ENCODE results near the gene CDIP1. TPM values are rescaled to one million over a fixed set of nuclear protein-coding genes. Genes with fewer than 3 reads are reported as not detected.

Gene CDIP1
- total and polyA plus RNA-seq, 2 of the 8 experiments (the other 6 are each of a cell fraction or from before 2014, with no cell fraction given), result 56.6 to 76.3 TPM

GRCh38 chr16:4572715-4573114 lies 34.1 kb upstream of the CDIP1 start:
- H2BK12ac ChIP-seq (ENCODE audit: low read depth, low read length), result peak overlapping the region; percentile 88
- FAIRE-seq, result no peak
- H3K27me3 ChIP-seq (replicated peaks in 1 of 4; ENCODE audit: control insufficient read depth in 3 of 4, extremely low read depth in 1 of 4, insufficient read depth in 3 of 4, low read length in 3 of 4), result no peaks in the 10 kb centered on the region; a peak in 1 of 7 replicates
- CTCF ChIA-PET (ENCODE audit: partially characterized antibody), result interaction anchor here (0.7 to 8.9 kb wide), 10 partner anchors 9 to 63 kb away, joined by 3 to 143 read pairs (median 16); partner anchors contain the start of gene C16orf96
- no peak for DNase-seq (ENCODE audit: low read depth in 1 of 2, low spot score in 2 of 2)
- 0 out of 2 replicates have a peak overlapping the region, but pooled peaks have one; percentile 34 for H2BK20ac ChIP-seq (ENCODE audit: low read length)
- H3K56ac ChIP-seq (replicated peaks; ENCODE audit: insufficient read length, low read depth, low read length), result no peak overlapping the region
- no peak overlapping the region for H3K9ac ChIP-seq (replicated peaks in 1 of 4; ENCODE audit: extremely low read depth in 1 of 4, low read depth in 3 of 4, low read length in 3 of 4)
- H2BK15ac ChIP-seq (ENCODE audit: low read length), result peak overlapping the region; percentile 20; the same call in 1 of the 2 replicates
- peak overlapping the region; percentile 30 for H2AK5ac ChIP-seq (ENCODE audit: low read depth, low read length)
- H3K27ac ChIP-seq (ENCODE audit: low read depth, low read length), result no peak overlapping the region
- peak overlapping the region; percentile 14 for H4K5ac ChIP-seq (ENCODE audit: insufficient read length, low read depth, low read length)
- no peak overlapping the region for H2BK120ac ChIP-seq (replicated peaks; ENCODE audit: low read depth, low read length)
- no peak overlapping the region for H3K4me3 ChIP-seq (ENCODE audit: extremely low read depth in 1 of 4, insufficient read depth in 2 of 4, low read depth in 3 of 4, low read length in 4 of 4)
- H2BK5ac ChIP-seq (ENCODE audit: low read depth, low read length), result no peak overlapping the region; the same call in 1 of the 2 replicates
- H3K4ac ChIP-seq (replicated peaks; ENCODE audit: insufficient read length, low read depth, low read length), result no peak overlapping the region
- H4K20me1 ChIP-seq (replicated peaks in 1 of 2; ENCODE audit: control insufficient read depth in 1 of 2, insufficient read depth in 2 of 2, low read length in 2 of 2), result no peaks in the 10 kb centered on the region
- no peaks in the 10 kb centered on the region for H3K79me2 ChIP-seq (ENCODE audit: control insufficient read depth in 1 of 2, insufficient read depth in 2 of 2, low read length in 2 of 2)
- POLR2A ChIA-PET (ENCODE audit: partially characterized antibody), result interaction anchor here (0.6 to 0.9 kb wide), 2 partner anchors 27 to 42 kb away, joined by 3 read pairs; no protein-coding TSS in a partner anchor
- 68% methylated on average over 4 of the region's 4 CpGs; no CpG with 5 or more reads in 1 of the 2 experiments for WGBS, 2 experiments (ENCODE audit: extremely low coverage in 1 of 2, insufficient coverage in 1 of 2, insufficient read length in 1 of 2, insufficient replicate concordance in 2 of 2, low coverage in 1 of 2, low lambda C conversion rate in 2 of 2, missing lambda C conversion rate in 1 of 2)
- no peaks in the 10 kb centered on the region for H3K79me1 ChIP-seq (ENCODE audit: low read depth, low read length)
- H3K4me1 ChIP-seq (replicated peaks in 1 of 4; ENCODE audit: control insufficient read depth in 3 of 4, insufficient read depth in 4 of 4, low read length in 3 of 4), result peaks cover 9 to 19% (median 11%) of the 10 kb centered on the region in 4 experiments
- H3K23ac ChIP-seq (ENCODE audit: insufficient read length), result no peak overlapping the region
- TF ChIP-seq HDAC2 (IDR thresholded peaks at IDR 0.05; ENCODE audit: borderline replicate concordance in 1 of 2, low read depth in 2 of 2, low read length in 2 of 2) (no peak), ATF2 (IDR thresholded peaks at IDR 0.05; ENCODE audit: low read length) (no peak), ASH2L (IDR thresholded peaks at IDR 0.05; ENCODE audit: low read length) (no peak), RFX5 (IDR thresholded peaks at IDR 0.05; ENCODE audit: borderline replicate concordance, low read depth, low read length) (no peak), ZNF274 (IDR thresholded peaks at IDR 0.05; ENCODE audit: borderline replicate concordance, extremely low read depth, low read length) (no peak)
- TF ChIP-seq, protein P1, sequence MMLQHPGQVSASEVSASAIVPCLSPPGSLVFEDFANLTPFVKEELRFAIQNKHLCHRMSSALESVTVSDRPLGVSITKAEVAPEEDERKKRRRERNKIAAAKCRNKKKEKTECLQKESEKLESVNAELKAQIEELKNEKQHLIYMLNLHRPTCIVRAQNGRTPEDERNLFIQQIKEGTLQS (IDR thresholded peaks at IDR 0.05; ENCODE audit: insufficient read depth, low read depth, low read length), result no peak
- no peaks in the 10 kb centered on the region for H3K9me3 ChIP-seq (ENCODE audit: insufficient read depth in 2 of 2, low read depth in 1 of 2, low read length in 1 of 2)
- H4K91ac ChIP-seq (replicated peaks; ENCODE audit: insufficient read length, low read length), result peak overlapping the region; percentile 73
- no peak overlapping the region for H2AFZ ChIP-seq (ENCODE audit: low read length)
- H4K8ac ChIP-seq (ENCODE audit: extremely low read depth, insufficient read depth, low read length), result no peak overlapping the region; the same call in 1 of the 2 replicates
- no peaks in the 10 kb centered on the region for H3K23me2 ChIP-seq (ENCODE audit: low read depth, low read length)
- H3K18ac ChIP-seq (ENCODE audit: extremely low read depth, low read length), result no peak overlapping the region
- no peak overlapping the region for H3K14ac ChIP-seq (ENCODE audit: insufficient read length)
- H3K36me3 ChIP-seq (ENCODE audit: control insufficient read depth in 2 of 4, insufficient read depth in 4 of 4, low read length in 3 of 4), result no peaks in the 10 kb centered on the region
- H3K4me2 ChIP-seq (ENCODE audit: insufficient read depth in 1 of 2, low read depth in 2 of 2, low read length in 2 of 2), result no peak overlapping the region

Data from H1 (cell line).